ENCODE results near the gene MARCHF2. TPM values are rescaled to one million over a fixed set of nuclear protein-coding genes. Genes with fewer than 3 reads are reported as not detected.
A peak's percentile ranks its signal among the peaks of the same experiment; 100 is the strongest.

Gene MARCHF2
- total RNA-seq, 1 experiment from 2014 or later = 58.7 TPM

GRCh38 chr19:8444677-8445487, 31.8 kb downstream of the MARCHF2 start, which contains the start of gene HNRNPM:
HNRNPM (plus strand) TSS chr19:8444975; CDS start chr19:8444999, 24 bp downstream.
- intact Hi-C loops (cut with micrococcal nuclease) = no loop called here
- ChIA-PET POLR2A (ENCODE audit: unreplicated experiment) (interaction anchor here (0.5 to 1.0 kb wide), 6 partner anchors 10 to 1553 kb away, joined by 3 to 10 read pairs (median 4); partner anchors contain the start of genes MARCHF2 and ZNF414), CTCF (interaction anchor here (0.5 to 1.2 kb wide), 3 partner anchors 21 to 37 kb away, joined by 3 to 6 read pairs (median 3); partner anchors contain the start of gene MARCHF2)
- peak within 1 kb of the TSS; percentile 88 for H3K4me3 ChIP-seq (ENCODE audit: low read length)
- peaks cover 51% of the 10 kb centered on the region for H3K79me2 ChIP-seq (ENCODE audit: low read length)
- H3K4me2 ChIP-seq (ENCODE audit: low read length) = peak within 1 kb of the TSS; percentile 97
- peak within 1 kb of the TSS; percentile 99 for H3K9ac ChIP-seq (ENCODE audit: low read length)
- H3K36me3 ChIP-seq (ENCODE audit: low read depth, low read length) = peaks cover 21% of the 10 kb centered on the region
- no peaks in the 10 kb centered on the region for H3K9me2 ChIP-seq (replicated peaks; ENCODE audit: low read length)
- peaks cover 30% of the 10 kb centered on the region for H3K4me1 ChIP-seq (ENCODE audit: insufficient read depth, low read length)
- H3K27me3 ChIP-seq (ENCODE audit: low read length) = no peaks in the 10 kb centered on the region
- BruUV-seq (replicated peaks) = no TSS peak
- no peaks in the 10 kb centered on the region for H3K9me3 ChIP-seq (ENCODE audit: low read length)
- DNase-seq = peak; percentile 100
- H3F3A ChIP-seq (ENCODE audit: low read length, unreplicated experiment) = no peaks in the 10 kb centered on the region
- peak; percentile 88 for ATAC-seq
- peaks cover 39% of the 10 kb centered on the region for H4K20me1 ChIP-seq (ENCODE audit: low read length)
- peak within 1 kb of the TSS; percentile 80 for H2AFZ ChIP-seq (ENCODE audit: low read length)
- no peak for TF ChIP-seq EZH2 (IDR thresholded peaks at IDR 0.05; ENCODE audit: low read length, unreplicated experiment)
- no peak for TF ChIP-seq CTCF (conservative IDR thresholded peaks at IDR 0.05; ENCODE audit: low read depth, low read length)
- TF ChIP-seq EZH2phosphoT487 (IDR thresholded peaks at IDR 0.05; ENCODE audit: borderline replicate concordance, low read length) = no peak
- peak within 1 kb of the TSS; percentile 63 for H3K27ac ChIP-seq (ENCODE audit: low read length)

GRCh38 chr19:8445488-8446001, 32.4 kb downstream of the MARCHF2 start:
- no peak for TF ChIP-seq EZH2phosphoT487 (IDR thresholded peaks at IDR 0.05; ENCODE audit: borderline replicate concordance, low read length)
- no peak for TF ChIP-seq EZH2 (IDR thresholded peaks at IDR 0.05; ENCODE audit: low read length, unreplicated experiment)
- TF ChIP-seq CTCF (conservative IDR thresholded peaks at IDR 0.05; ENCODE audit: low read depth, low read length) = no peak
- POLR2A ChIA-PET (ENCODE audit: unreplicated experiment) = interaction anchor here (0.5 kb wide), 1 partner anchor 104 kb away, joined by 3 read pairs; no protein-coding TSS in a partner anchor
- Histone ChIP-seq H3K4me1 (ENCODE audit: insufficient read depth, low read length) (peaks cover 35% of the 10 kb centered on the region), H3K4me3 (ENCODE audit: low read length) (peak overlapping the region; percentile 88), H3K79me2 (ENCODE audit: low read length) (peaks cover 58% of the 10 kb centered on the region), H3F3A (ENCODE audit: low read length, unreplicated experiment) (no peaks in the 10 kb centered on the region), H3K9ac (ENCODE audit: low read length) (peak overlapping the region; percentile 99), H4K20me1 (ENCODE audit: low read length) (peaks cover 45% of the 10 kb centered on the region), H3K4me2 (ENCODE audit: low read length) (peak overlapping the region; percentile 97), H3K27ac (ENCODE audit: low read length) (peak overlapping the region; percentile 63), H3K9me3 (ENCODE audit: low read length) (no peaks in the 10 kb centered on the region), H3K9me2 (replicated peaks; ENCODE audit: low read length) (no peaks in the 10 kb centered on the region), H3K27me3 (ENCODE audit: low read length) (no peaks in the 10 kb centered on the region), H3K36me3 (ENCODE audit: low read depth, low read length) (peaks cover 21% of the 10 kb centered on the region), H2AFZ (ENCODE audit: low read length) (peak overlapping the region; percentile 53; the same call in 1 of the 2 replicates)
- no TSS peak for BruUV-seq (replicated peaks)
- peak; percentile 12 for ATAC-seq
- intact Hi-C loops (cut with micrococcal nuclease) = no loop called here
- peak; percentile 46 for DNase-seq
- CTCF ChIA-PET = no interaction called here

All from PC-3 (cell line).